ENCODE data around the gene CXXC5.

- TF ChIP-seq CTCF (IDR thresholded peaks at IDR 0.05) (no peak), ZNF121 (CRISPR knock-in tag; IDR thresholded peaks at IDR 0.05) (no peak), ZBTB21 (CRISPR knock-in tag; IDR thresholded peaks at IDR 0.05; ENCODE audit: borderline replicate concordance) (no peak), GABPB1 (CRISPR knock-in tag; IDR thresholded peaks at IDR 0.05) (no peak)
Measured at GRCh38 chr5:139658501-139658927, 10.4 kb downstream of the CXXC5 start.
